Loucy (cell line): Measurements from ENCODE around the gene DDR2.

Experiments
- H2AFZ ChIP-seq: fragments of 200-600 bp; sonication (generic); 2 replicates; pipeline ENCODE4 v1.6.0; 2016; ENCODE audit warnings: antibody characterized with exemption, mild to moderate bottlenecking, low read length, moderate library complexity
- H3F3A ChIP-seq: fragments of 200-600 bp; 2 replicates; pipeline ENCODE4 v1.6.0; 2016; ENCODE audit warnings: antibody characterized with exemption, low read depth, mild to moderate bottlenecking
- H3K27me3 ChIP-seq: fragments of 200-600 bp; sonication (generic); 2 replicates; pipeline ENCODE4 v1.6.1; 2014; ENCODE audit warnings: low read length, mild to moderate bottlenecking; ENCODE audit not compliant: insufficient read depth, poor library complexity, severe bottlenecking
- H3K36me3 ChIP-seq: fragments of 200-600 bp; sonication (generic); 2 replicates; pipeline ENCODE4 v1.6.1; 2016; ENCODE audit warnings: low read length; ENCODE audit not compliant: insufficient read depth
- H3K4me1 ChIP-seq: fragments of 200-600 bp; sonication (generic); 2 replicates; pipeline ENCODE4 v1.5.1; 2014; ENCODE audit warnings: low read length, mild to moderate bottlenecking; ENCODE audit not compliant: insufficient read depth, poor library complexity, severe bottlenecking
- H3K4me2 ChIP-seq: fragments of 200-600 bp; sonication (generic); 2 replicates; pipeline ENCODE4 v1.6.0; 2014; ENCODE audit warnings: antibody characterized with exemption, low read length, low read depth, mild to moderate bottlenecking; ENCODE audit not compliant: poor library complexity, severe bottlenecking
- H3K4me3 ChIP-seq: fragments of 200-600 bp; sonication (generic); 2 replicates; pipeline ENCODE4 v1.5.1; 2014; ENCODE audit warnings: low read length, mild to moderate bottlenecking, mixed read lengths; ENCODE audit not compliant: poor library complexity, severe bottlenecking
- H3K79me2 ChIP-seq: fragments of 200-600 bp; sonication (generic); 2 replicates; pipeline ENCODE4 v1.6.1; 2014; ENCODE audit warnings: low read length; ENCODE audit not compliant: insufficient read depth
- H3K9ac ChIP-seq: fragments of 200-600 bp; sonication (generic); 2 replicates; pipeline ENCODE4 v1.6.0; 2014; ENCODE audit warnings: mild to moderate bottlenecking, low read depth, low read length, moderate library complexity; ENCODE audit not compliant: poor library complexity, severe bottlenecking
- H3K9me2 ChIP-seq: fragments of 200-600 bp; sonication (generic); replicated peaks from 2 replicates; pipeline ENCODE4 v1.6.1; 2016; ENCODE audit warnings: low read depth, low read length, mixed read lengths
- H3K9me3 ChIP-seq: fragments of 200-600 bp; sonication (generic); 2 replicates; pipeline ENCODE4 v1.6.1; 2014; ENCODE audit warnings: mild to moderate bottlenecking, antibody characterized with exemption, low read length, low read depth; ENCODE audit not compliant: insufficient read depth
- H4K20me1 ChIP-seq: fragments of 200-600 bp; sonication (generic); 2 replicates; pipeline ENCODE4 v1.6.0; 2014; ENCODE audit warnings: antibody characterized with exemption, low read length, mild to moderate bottlenecking; ENCODE audit not compliant: insufficient read depth, poor library complexity, severe bottlenecking
- EZH2phosphoT487 ChIP-seq: fragments of 200-600 bp; IDR thresholded peaks from 2 replicates; pipeline ENCODE4 v1.6.1; 2018; ENCODE audit warnings: antibody characterized with exemption, mild to moderate bottlenecking, moderate library complexity, borderline replicate concordance
- TF ChIP-seq, protein P1 (sequence below): fragments of 200-600 bp; sonication (generic); conservative IDR thresholded peaks from 2 replicates; pipeline ENCODE4 v1.5.1; 2014; ENCODE audit warnings: mild to moderate bottlenecking, antibody characterized with exemption, low read length

DDR2 gene

DNA sequence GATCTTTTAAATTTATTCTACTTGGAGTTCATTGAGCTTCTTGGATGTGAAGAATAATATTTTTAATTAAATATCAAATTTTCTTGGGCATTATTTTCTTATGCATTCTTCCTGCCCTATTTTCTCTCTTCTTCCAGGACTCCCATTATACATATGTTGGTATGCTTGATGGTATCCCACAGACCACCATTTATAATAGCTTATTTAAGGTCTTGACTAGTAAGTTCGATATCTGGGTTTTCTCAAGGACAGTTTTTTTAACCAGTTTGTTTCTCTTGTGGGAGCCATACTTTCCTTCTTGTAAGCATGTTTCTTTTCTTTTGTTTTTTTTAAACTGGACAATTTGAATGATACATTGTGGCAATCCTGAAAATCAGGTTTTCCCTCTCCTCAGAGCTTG, 15.4 kb upstream of the DDR2 start:
- Histone ChIP-seq H3F3A (no peaks in the 10 kb centered on the region), H3K9me3 (peaks cover 9% of the 10 kb centered on the region), H3K36me3 (no peaks in the 10 kb centered on the region), H3K9ac (no peak overlapping the region), H3K9me2 (no peaks in the 10 kb centered on the region), H3K79me2 (no peaks in the 10 kb centered on the region), H4K20me1 (no peaks in the 10 kb centered on the region), H3K4me1 (peaks cover 7% of the 10 kb centered on the region), H3K4me3 (no peak overlapping the region), H3K4me2 (no peak overlapping the region), H2AFZ (no peak overlapping the region), H3K27me3 (no peaks in the 10 kb centered on the region)
- TF ChIP-seq, protein P1, sequence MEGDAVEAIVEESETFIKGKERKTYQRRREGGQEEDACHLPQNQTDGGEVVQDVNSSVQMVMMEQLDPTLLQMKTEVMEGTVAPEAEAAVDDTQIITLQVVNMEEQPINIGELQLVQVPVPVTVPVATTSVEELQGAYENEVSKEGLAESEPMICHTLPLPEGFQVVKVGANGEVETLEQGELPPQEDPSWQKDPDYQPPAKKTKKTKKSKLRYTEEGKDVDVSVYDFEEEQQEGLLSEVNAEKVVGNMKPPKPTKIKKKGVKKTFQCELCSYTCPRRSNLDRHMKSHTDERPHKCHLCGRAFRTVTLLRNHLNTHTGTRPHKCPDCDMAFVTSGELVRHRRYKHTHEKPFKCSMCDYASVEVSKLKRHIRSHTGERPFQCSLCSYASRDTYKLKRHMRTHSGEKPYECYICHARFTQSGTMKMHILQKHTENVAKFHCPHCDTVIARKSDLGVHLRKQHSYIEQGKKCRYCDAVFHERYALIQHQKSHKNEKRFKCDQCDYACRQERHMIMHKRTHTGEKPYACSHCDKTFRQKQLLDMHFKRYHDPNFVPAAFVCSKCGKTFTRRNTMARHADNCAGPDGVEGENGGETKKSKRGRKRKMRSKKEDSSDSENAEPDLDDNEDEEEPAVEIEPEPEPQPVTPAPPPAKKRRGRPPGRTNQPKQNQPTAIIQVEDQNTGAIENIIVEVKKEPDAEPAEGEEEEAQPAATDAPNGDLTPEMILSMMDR, result no peak
- no peak for TF ChIP-seq EZH2phosphoT487

DNA sequence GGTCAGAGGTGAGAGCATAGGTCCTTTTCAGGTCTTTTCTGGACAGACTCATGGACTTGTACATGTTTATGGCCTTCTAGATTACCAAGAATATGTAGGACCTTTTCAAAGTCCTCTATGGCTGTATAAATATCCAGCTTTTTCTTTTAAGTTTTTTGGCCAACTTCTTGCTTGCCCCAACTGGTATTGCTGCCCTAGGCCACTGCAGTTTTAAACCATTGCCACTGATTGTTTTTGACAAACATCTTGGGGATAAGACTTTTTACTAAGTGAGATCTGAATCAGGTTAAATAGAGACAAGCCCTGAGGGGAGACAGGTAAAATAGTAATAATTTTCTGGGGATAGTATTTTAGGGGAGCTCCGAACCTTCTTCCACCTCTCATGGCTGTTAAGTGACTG, 14.8 kb upstream of the DDR2 start:
- Histone ChIP-seq H4K20me1 (no peaks in the 10 kb centered on the region), H3K9me3 (peaks cover 9% of the 10 kb centered on the region), H3K27me3 (no peaks in the 10 kb centered on the region), H3K9ac (no peak overlapping the region), H3K9me2 (no peaks in the 10 kb centered on the region), H3K79me2 (no peaks in the 10 kb centered on the region), H3K4me1 (peaks cover 7% of the 10 kb centered on the region), H3F3A (no peaks in the 10 kb centered on the region), H3K36me3 (no peaks in the 10 kb centered on the region), H3K4me3 (no peak overlapping the region), H3K4me2 (no peak overlapping the region), H2AFZ (no peak overlapping the region)
- TF ChIP-seq EZH2phosphoT487, result no peak
- TF ChIP-seq, protein P1, result no peak

DNA sequence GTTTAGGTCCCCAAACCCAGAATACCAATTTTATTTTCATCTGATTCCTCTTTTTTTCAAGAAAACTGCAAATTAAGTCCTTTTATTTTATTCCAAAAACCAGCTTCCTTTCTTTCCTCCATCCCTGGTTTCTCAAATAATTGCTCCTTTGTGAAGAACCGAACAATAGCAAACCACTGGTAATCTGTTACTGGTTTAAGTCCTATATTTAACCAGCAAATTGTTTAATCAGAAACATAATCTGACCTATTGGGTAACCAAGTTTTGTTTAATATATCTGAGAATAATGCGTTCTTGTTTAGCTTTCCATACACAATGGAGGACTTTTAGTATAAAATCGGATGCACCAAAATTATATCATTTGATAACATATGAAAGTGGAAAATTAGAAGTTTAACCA, 13.2 kb upstream of the DDR2 start:
- Histone ChIP-seq H4K20me1 (no peaks in the 10 kb centered on the region), H3K9me2 (no peaks in the 10 kb centered on the region), H3K4me2 (no peak overlapping the region), H3K4me1 (no peaks in the 10 kb centered on the region), H3K9ac (no peak overlapping the region), H3K4me3 (no peak overlapping the region), H3K9me3 (peaks cover 9% of the 10 kb centered on the region), H3K79me2 (no peaks in the 10 kb centered on the region), H3K36me3 (no peaks in the 10 kb centered on the region), H3F3A (no peaks in the 10 kb centered on the region), H2AFZ (no peak overlapping the region), H3K27me3 (no peaks in the 10 kb centered on the region)
- TF ChIP-seq, protein P1, result no peak
- no peak for TF ChIP-seq EZH2phosphoT487
